HG03103 (cell line): ENCODE measurements around the gene IL13RA2.

Experiments used
- ATAC-seq: cut with Tn5 transposase; IDR thresholded peaks from one replicate; pipeline ENCODE4 v1.9.1; 2021; ENCODE audit warnings: low read depth; ENCODE audit not compliant: unreplicated experiment

Gene IL13RA2

GRCh38 chrX:114999906-115000305 is 17.5 kb downstream of the IL13RA2 start:
- ATAC-seq: no peak

DNA sequence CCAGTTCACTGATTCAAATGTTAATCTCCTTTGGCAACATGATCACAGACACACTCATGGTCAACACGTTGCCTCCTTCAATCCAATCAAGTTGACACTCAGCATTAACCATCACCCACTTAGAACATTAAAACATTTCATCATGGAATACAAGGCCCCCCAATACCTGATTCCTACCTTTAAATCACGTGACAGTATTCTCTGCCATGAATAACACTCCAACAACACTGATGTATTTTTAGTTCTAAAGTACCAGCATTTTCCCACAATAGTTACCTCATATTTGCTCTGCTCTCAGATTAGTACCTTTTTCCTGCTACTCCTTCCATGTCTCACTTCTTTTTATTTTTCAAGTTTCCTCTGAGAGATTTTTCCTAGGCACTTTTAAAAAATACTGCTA is 19.6 kb downstream of the IL13RA2 start:
- no peak for ATAC-seq

- no peak for ATAC-seq
These were observed 31.3 kb downstream of the IL13RA2 start for GRCh38 chrX:114985967-114986592.

GRCh38 chrX:114976292-114976691 is 41.1 kb downstream of the IL13RA2 start:
- ATAC-seq: no peak

GRCh38 chrX:114973013-114973412 is 44.4 kb downstream of the IL13RA2 start:
- no peak for ATAC-seq

DNA sequence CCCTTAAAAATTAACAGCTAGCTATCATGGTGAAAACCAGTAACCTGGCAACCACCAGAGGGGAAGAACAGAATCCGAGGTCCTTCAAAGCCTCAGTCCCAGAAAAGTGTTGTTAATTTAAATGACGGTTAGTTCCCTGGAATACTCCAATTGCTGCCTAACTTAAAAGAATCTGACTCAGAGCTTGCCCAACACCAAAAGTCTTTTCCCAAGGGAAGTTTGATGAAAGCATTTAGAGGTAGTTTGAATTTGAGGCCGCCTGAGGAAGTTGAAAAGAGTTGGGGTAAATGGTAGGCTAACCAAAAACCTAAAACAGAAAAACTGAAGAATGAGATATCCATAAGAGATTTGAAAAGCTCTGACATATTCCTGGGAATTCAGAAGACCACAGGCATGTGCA is 46.6 kb downstream of the IL13RA2 start:
- no peak for ATAC-seq

DNA sequence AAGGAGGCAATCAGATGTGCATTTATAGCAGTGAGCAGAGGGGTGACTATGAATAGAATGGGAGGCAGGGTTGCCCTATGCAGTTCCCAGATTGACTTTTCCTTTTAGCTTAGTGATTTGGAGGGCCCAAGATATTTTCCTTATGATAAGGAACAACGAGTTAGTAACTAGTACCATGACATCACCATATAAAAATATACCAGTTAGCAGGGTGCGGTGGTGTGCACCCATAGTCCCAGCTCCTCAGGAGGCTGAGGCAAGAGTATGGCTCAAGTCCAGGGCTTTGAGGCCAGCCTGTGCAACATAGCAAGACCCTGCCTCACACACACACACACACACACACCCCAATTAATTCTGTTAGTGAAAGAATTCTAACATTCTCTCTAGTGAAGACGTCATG is 53.0 kb downstream of the IL13RA2 start:
- no peak for ATAC-seq

DNA sequence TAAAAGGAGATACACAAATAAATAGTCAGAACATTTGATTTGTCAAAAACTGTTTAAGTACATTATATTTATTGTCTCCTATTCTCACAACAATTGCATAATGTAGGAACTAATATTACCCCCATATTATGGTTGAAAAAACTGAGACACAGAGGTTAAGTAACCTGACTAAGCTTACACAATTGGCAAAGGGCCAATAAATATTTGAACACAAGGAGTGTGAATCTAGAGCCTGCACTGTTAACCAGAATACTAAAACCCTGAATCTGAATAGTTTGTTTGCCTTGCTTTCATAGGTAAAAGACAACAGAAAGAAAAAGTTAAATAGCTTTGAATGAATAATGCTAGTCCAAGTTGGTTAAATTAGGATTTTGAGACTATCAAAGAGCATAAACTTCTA is 55.2 kb downstream of the IL13RA2 start:
- ATAC-seq: no peak

DNA sequence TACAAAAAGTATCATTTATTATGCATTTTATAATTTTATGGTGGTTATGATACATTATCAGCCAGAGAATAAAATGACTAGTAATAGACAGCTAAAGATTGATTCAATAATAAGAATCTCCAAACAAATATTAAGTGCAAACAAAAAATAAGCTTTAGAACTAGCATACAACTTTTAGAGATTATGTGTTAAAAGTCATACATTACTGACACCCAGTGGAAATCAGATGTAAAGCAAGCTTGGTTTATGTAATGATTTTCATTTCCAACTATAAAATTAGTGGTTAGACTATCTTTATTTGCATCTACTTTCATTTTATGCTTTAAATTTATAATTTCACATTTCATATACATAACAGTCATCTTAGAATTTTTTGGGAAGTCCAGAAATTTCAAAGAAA is 57.7 kb downstream of the IL13RA2 start:
- ATAC-seq: no peak
